GM18502 (cell line): ENCODE results near the gene OR10AG1.

Source experiments
- ATAC-seq: cut with Tn5 transposase; IDR thresholded peaks from one replicate; pipeline ENCODE4 v1.9.1; 2021; ENCODE audit warnings: mild to moderate bottlenecking; ENCODE audit not compliant: unreplicated experiment, poor library complexity

Gene OR10AG1

GRCh38 chr11:55969845-55970244 is at the start of gene OR10AG1:
Gene OR10AG1 (minus strand): TSS chr11:55969945. CDS start chr11:55969907, 38 bp downstream.
- no peak for ATAC-seq

GRCh38 chr11:56013805-56014204 is 44.1 kb upstream of the OR10AG1 start:
- ATAC-seq, result no peak

- no peak for ATAC-seq
These were observed 41.0 kb upstream of the OR10AG1 start for GRCh38 chr11:56010716-56011115.

- no peak for ATAC-seq
These were observed 24.8 kb upstream of the OR10AG1 start, which contains the start of gene OR5F1 for GRCh38 chr11:55994525-55994924. Gene OR5F1 (minus strand): TSS chr11:55994625. CDS start chr11:55994625, 0 bp downstream.

GRCh38 chr11:55970935-55971334 is 1.2 kb upstream of the OR10AG1 start:
- no peak for ATAC-seq

GRCh38 chr11:55967914-55968313 is 1.8 kb downstream of the OR10AG1 start:
- ATAC-seq, result no peak

GRCh38 chr11:55966391-55966790 is 3.4 kb downstream of the OR10AG1 start:
- ATAC-seq, result no peak

GRCh38 chr11:55956521-55956920 is 13.2 kb downstream of the OR10AG1 start:
- ATAC-seq, result no peak

GRCh38 chr11:55949330-55949729 is 20.4 kb downstream of the OR10AG1 start:
- no peak for ATAC-seq

GRCh38 chr11:55942785-55943392 is 26.9 kb downstream of the OR10AG1 start:
- ATAC-seq, result peak; percentile 82

- no peak for ATAC-seq
These were observed 33.4 kb downstream of the OR10AG1 start, which contains the start of gene OR5I1 for GRCh38 chr11:55936300-55936699. Gene OR5I1 (minus strand): TSS chr11:55936400. CDS start chr11:55936400, 0 bp downstream.

- no peak for ATAC-seq
These were observed 49.2 kb downstream of the OR10AG1 start for GRCh38 chr11:55920537-55920936.
